ENCODE data around the gene SMIM5. TPM values are rescaled to one million over a fixed set of nuclear protein-coding genes. Genes with fewer than 3 reads are reported as not detected.
A peak's percentile ranks its signal among the peaks of the same experiment; 100 is the strongest.

Gene SMIM5
- polyA plus RNA-seq, 2 of the 4 experiments (the other 2 are of a cell fraction), result 0.15 to 0.25 TPM

DNA sequence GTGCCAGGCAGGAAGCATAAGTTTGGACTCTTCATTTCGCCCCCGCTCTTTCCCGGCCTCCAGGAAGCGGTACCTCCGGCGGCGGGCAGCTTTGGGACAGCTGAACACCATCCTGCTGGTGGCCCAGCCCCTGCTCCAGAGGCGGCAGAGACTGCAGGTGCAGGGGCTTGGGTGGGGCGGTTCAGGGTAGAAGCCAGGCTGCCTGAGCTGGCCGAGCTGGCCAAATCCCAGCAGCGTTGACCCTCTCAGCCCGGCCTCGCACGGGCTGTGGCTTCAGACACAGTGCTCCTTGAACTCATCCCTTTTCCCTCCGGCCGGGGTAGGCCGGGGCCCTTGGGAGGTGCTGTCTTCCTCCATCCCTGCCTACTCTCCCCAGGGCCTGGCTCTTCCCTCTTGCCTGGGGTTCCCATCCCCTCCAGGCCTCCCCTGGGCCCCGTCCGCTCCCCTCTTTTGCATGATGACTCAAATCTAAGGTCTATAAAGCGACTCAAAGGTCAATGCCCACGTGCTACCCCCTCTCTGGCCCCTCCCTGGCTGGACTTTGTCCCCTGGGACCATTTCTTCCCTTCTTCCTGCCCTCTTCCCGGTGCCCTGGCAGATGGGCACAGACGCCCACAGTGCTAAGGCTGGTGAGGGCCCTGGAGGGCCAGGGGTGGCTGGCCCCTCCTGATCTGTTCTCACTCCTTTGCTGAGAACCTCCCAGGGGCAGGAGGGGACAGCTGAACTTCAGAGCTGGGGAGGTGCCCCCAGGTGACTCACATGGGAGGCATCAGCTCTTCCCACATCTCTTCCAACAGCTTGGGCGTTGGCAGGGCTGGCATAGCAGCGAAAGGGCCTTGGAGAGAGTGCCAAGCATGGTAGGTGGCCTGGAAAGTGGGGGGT, 22.9 kb upstream of the SMIM5 start (continued):
- TF ChIP-seq, protein P1, sequence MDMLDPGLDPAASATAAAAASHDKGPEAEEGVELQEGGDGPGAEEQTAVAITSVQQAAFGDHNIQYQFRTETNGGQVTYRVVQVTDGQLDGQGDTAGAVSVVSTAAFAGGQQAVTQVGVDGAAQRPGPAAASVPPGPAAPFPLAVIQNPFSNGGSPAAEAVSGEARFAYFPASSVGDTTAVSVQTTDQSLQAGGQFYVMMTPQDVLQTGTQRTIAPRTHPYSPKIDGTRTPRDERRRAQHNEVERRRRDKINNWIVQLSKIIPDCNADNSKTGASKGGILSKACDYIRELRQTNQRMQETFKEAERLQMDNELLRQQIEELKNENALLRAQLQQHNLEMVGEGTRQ (IDR thresholded peaks at IDR 0.05), result peak; percentile 78

- ChIA-PET CTCF (interaction anchor here (1.1 to 51.3 kb wide), 8 partner anchors 9 to 138 kb away, joined by 3 to 2254 read pairs (median 13); partner anchors contain the start of genes MYO15B, RECQL5, SAP30BP and SMIM5), POLR2A (interaction anchor here (0.8 to 0.9 kb wide), 2 partner anchors 34 to 168 kb away, joined by 3 to 4 read pairs; no protein-coding TSS in a partner anchor)
Measured at GRCh38 chr17:75611851-75612429, 21.3 kb upstream of the SMIM5 start.

GRCh38 chr17:75612906-75613626, 20.2 kb upstream of the SMIM5 start:
- FAIRE-seq, result no peak
- no peak for ATAC-seq

More at GRCh38 chr17:75611851-75612429, 21.3 kb upstream of the SMIM5 start:
- no peak for TF ChIP-seq BHLHE40 (IDR thresholded peaks at IDR 0.05; ENCODE audit: low read depth, low read length)
- no peak for TF ChIP-seq HEYL (CRISPR knock-in tag; IDR thresholded peaks at IDR 0.05)
- TF ChIP-seq NPAS2 (CRISPR knock-in tag; IDR thresholded peaks at IDR 0.05; ENCODE audit: borderline replicate concordance), result no peak
- no peak for TF ChIP-seq FOXS1 (CRISPR knock-in tag; IDR thresholded peaks at IDR 0.05)
- no peak for TF ChIP-seq FOSL2 (IDR thresholded peaks at IDR 0.05)
- TF ChIP-seq FOSL2 (CRISPR knock-in tag; IDR thresholded peaks at IDR 0.05), result no peak
- no peak for TF ChIP-seq CBX2 (IDR thresholded peaks at IDR 0.05; ENCODE audit: borderline replicate concordance, low read depth)
- Histone ChIP-seq H3K4me1 (peaks cover 54% of the 10 kb centered on the region), H3K27ac (peak overlapping the region; percentile 92 to 95), H3K4me3 (no peak overlapping the region; the same call in 2 of the 3 replicates), H3K4me2 (peak overlapping the region; percentile 74), H3K9me3 (no peaks in the 10 kb centered on the region)
- WGBS (ENCODE audit: missing lambda C conversion rate), result 92% methylated on average over 20 of the region's 20 CpGs
- DNase-seq (ENCODE audit: low read depth in 1 of 2, low spot score in 1 of 2), result no peak
- no peak for FAIRE-seq
- ATAC-seq, result no peak

More at GRCh38 chr17:75612906-75613626, 20.2 kb upstream of the SMIM5 start:
- no peaks in the 10 kb centered on the region for H3K9me3 ChIP-seq
- WGBS (ENCODE audit: missing lambda C conversion rate), result 84% methylated on average over 26 of the region's 27 CpGs
- DNase-seq (ENCODE audit: low read depth in 1 of 2, low spot score in 1 of 2), result no peak
- H3K4me3 ChIP-seq, result no peak overlapping the region
- H3K4me2 ChIP-seq, result no peak overlapping the region
- peaks cover 54% of the 10 kb centered on the region for H3K4me1 ChIP-seq
- POLR2A ChIA-PET, result no interaction called here
- CTCF ChIA-PET, result interaction anchor here (0.8 to 51.3 kb wide), 9 partner anchors 7 to 186 kb away, joined by 3 to 2254 read pairs (median 10); partner anchors contain the start of genes MYO15B, RECQL5, SAP30BP and SMIM5
- H3K27ac ChIP-seq, result peak overlapping the region; percentile 52 to 92
- no peak for TF ChIP-seq HMGXB4 (CRISPR knock-in tag; IDR thresholded peaks at IDR 0.05; ENCODE audit: borderline replicate concordance)
- TF ChIP-seq CTCF (IDR thresholded peaks at IDR 0.05), result no peak
- no peak for TF ChIP-seq NR3C1 (IDR thresholded peaks at IDR 0.05)
- no peak for TF ChIP-seq TP53 (CRISPR knock-in tag; IDR thresholded peaks at IDR 0.05)
- no peak for TF ChIP-seq POLR2AphosphoS2 (conservative IDR thresholded peaks at IDR 0.05; ENCODE audit: low read length)
- TF ChIP-seq HOXB13 (CRISPR knock-in tag; IDR thresholded peaks at IDR 0.05; ENCODE audit: low read depth), result no peak
- TF ChIP-seq HEYL (CRISPR knock-in tag; IDR thresholded peaks at IDR 0.05), result no peak
- TF ChIP-seq HOXB5 (CRISPR knock-in tag; IDR thresholded peaks at IDR 0.05), result no peak
- no peak for TF ChIP-seq RNF2 (IDR thresholded peaks at IDR 0.05; ENCODE audit: borderline replicate concordance, low read depth)
- no peak for TF ChIP-seq CEBPB (IDR thresholded peaks at IDR 0.05)
- no peak for TF ChIP-seq CHD2 (IDR thresholded peaks at IDR 0.05; ENCODE audit: low read length, partially characterized antibody)
